Liver (tissue), 3 donors: Measurements from ENCODE around the gene MGST3.

Source experiments
- EGR1 ChIP-seq, 2 donors: IDR thresholded peaks; 2 replicates each; pipeline ENCODE4 v1.6.1; 2016 to 2018; ENCODE audit warnings: antibody characterized with exemption in 2 of 2, low read depth in 2 of 2
- FOXA1 ChIP-seq: IDR thresholded peaks from 2 replicates; pipeline ENCODE4 v1.6.1; 2016; ENCODE audit warnings: antibody characterized with exemption
- HNF4G ChIP-seq: IDR thresholded peaks from 2 replicates; pipeline ENCODE4 v1.6.1; 2016; ENCODE audit warnings: antibody characterized with exemption
- JUND ChIP-seq, 2 donors: IDR thresholded peaks; 2 replicates each; pipeline ENCODE4 v1.6.1; 2016; ENCODE audit warnings: antibody characterized with exemption in 2 of 2
- RAD21 ChIP-seq, 2 donors: IDR thresholded peaks; 2 replicates each; pipeline ENCODE4 v1.6.1; 2016; ENCODE audit warnings: antibody characterized with exemption in 2 of 2, mild to moderate bottlenecking in 2 of 2
- RXRA ChIP-seq, 2 donors: IDR thresholded peaks; 2 replicates each; pipeline ENCODE4 v1.6.1; 2017 to 2018; ENCODE audit warnings: antibody characterized with exemption in 2 of 2, mild to moderate bottlenecking in 1 of 2
- SP1 ChIP-seq: IDR thresholded peaks from 2 replicates; pipeline ENCODE4 v1.6.1; 2018; ENCODE audit warnings: antibody characterized with exemption, mild to moderate bottlenecking
- TAF1 ChIP-seq: conservative IDR thresholded peaks from 2 replicates; pipeline ENCODE4 v1.6.1; 2016; ENCODE audit warnings: antibody characterized with exemption, mild to moderate bottlenecking
- TF ChIP-seq, protein P1 (sequence below): fragments of 150-350 bp; IDR thresholded peaks from 2 replicates; pipeline ENCODE4 v1.5.1; 2017; ENCODE audit warnings: improper control_type of control experiment, low read depth, low read length; ENCODE audit not compliant: missing input control
- TF ChIP-seq, protein P2 (sequence below): IDR thresholded peaks from 2 replicates; pipeline ENCODE4 v1.6.1; 2016; ENCODE audit warnings: antibody characterized with exemption, mild to moderate bottlenecking
- TF ChIP-seq, protein P3 (sequence below): IDR thresholded peaks from 2 replicates; pipeline ENCODE4 v1.6.1; 2016; ENCODE audit warnings: antibody characterized with exemption
- TF ChIP-seq, protein P4 (sequence below): IDR thresholded peaks from 2 replicates; pipeline ENCODE4 v1.6.1; 2016; ENCODE audit warnings: antibody characterized with exemption
- TF ChIP-seq, protein P5 (sequence below): IDR thresholded peaks from 2 replicates; pipeline ENCODE4 v1.6.1; 2016; ENCODE audit warnings: antibody characterized with exemption
- donor health status: healthy.
- donor health status: healthy.

DNA sequence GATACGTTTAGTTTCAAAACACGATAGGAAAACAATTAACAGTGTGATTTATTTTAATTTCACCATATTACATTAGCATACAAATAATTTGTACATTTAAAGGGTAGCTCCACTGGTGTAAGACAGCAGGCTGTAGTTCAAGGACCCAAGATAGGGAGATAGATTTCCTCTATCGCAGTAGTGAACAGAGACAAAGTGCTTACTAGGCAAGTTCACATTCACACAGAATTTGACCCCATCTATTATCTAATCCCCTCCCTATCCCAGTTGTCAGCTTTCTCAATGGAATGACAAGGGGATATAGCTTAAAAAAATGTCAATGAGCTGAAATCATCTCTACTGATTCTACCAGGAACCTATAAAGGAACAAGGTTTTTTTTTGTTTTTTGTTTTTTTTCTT is 31.2 kb downstream of the MGST3 start:
- TF ChIP-seq, protein P1, sequence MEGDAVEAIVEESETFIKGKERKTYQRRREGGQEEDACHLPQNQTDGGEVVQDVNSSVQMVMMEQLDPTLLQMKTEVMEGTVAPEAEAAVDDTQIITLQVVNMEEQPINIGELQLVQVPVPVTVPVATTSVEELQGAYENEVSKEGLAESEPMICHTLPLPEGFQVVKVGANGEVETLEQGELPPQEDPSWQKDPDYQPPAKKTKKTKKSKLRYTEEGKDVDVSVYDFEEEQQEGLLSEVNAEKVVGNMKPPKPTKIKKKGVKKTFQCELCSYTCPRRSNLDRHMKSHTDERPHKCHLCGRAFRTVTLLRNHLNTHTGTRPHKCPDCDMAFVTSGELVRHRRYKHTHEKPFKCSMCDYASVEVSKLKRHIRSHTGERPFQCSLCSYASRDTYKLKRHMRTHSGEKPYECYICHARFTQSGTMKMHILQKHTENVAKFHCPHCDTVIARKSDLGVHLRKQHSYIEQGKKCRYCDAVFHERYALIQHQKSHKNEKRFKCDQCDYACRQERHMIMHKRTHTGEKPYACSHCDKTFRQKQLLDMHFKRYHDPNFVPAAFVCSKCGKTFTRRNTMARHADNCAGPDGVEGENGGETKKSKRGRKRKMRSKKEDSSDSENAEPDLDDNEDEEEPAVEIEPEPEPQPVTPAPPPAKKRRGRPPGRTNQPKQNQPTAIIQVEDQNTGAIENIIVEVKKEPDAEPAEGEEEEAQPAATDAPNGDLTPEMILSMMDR, result no peak
- TF ChIP-seq, protein P2, sequence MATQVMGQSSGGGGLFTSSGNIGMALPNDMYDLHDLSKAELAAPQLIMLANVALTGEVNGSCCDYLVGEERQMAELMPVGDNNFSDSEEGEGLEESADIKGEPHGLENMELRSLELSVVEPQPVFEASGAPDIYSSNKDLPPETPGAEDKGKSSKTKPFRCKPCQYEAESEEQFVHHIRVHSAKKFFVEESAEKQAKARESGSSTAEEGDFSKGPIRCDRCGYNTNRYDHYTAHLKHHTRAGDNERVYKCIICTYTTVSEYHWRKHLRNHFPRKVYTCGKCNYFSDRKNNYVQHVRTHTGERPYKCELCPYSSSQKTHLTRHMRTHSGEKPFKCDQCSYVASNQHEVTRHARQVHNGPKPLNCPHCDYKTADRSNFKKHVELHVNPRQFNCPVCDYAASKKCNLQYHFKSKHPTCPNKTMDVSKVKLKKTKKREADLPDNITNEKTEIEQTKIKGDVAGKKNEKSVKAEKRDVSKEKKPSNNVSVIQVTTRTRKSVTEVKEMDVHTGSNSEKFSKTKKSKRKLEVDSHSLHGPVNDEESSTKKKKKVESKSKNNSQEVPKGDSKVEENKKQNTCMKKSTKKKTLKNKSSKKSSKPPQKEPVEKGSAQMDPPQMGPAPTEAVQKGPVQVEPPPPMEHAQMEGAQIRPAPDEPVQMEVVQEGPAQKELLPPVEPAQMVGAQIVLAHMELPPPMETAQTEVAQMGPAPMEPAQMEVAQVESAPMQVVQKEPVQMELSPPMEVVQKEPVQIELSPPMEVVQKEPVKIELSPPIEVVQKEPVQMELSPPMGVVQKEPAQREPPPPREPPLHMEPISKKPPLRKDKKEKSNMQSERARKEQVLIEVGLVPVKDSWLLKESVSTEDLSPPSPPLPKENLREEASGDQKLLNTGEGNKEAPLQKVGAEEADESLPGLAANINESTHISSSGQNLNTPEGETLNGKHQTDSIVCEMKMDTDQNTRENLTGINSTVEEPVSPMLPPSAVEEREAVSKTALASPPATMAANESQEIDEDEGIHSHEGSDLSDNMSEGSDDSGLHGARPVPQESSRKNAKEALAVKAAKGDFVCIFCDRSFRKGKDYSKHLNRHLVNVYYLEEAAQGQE, result no peak
- TF ChIP-seq, protein P3, sequence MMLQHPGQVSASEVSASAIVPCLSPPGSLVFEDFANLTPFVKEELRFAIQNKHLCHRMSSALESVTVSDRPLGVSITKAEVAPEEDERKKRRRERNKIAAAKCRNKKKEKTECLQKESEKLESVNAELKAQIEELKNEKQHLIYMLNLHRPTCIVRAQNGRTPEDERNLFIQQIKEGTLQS, result no peak
- TF ChIP-seq RXRA (IDR thresholded peaks at IDR 0.05), result no peak
- TF ChIP-seq FOXA1, result no peak
- no peak for TF ChIP-seq RAD21 (IDR thresholded peaks at IDR 0.05)
- TF ChIP-seq JUND (IDR thresholded peaks at IDR 0.05), result no peak
- TF ChIP-seq, protein P4, sequence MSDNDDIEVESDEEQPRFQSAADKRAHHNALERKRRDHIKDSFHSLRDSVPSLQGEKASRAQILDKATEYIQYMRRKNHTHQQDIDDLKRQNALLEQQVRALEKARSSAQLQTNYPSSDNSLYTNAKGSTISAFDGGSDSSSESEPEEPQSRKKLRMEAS, result no peak
- no peak for TF ChIP-seq SP1
- no peak for TF ChIP-seq HNF4G
- TF ChIP-seq, protein P5, sequence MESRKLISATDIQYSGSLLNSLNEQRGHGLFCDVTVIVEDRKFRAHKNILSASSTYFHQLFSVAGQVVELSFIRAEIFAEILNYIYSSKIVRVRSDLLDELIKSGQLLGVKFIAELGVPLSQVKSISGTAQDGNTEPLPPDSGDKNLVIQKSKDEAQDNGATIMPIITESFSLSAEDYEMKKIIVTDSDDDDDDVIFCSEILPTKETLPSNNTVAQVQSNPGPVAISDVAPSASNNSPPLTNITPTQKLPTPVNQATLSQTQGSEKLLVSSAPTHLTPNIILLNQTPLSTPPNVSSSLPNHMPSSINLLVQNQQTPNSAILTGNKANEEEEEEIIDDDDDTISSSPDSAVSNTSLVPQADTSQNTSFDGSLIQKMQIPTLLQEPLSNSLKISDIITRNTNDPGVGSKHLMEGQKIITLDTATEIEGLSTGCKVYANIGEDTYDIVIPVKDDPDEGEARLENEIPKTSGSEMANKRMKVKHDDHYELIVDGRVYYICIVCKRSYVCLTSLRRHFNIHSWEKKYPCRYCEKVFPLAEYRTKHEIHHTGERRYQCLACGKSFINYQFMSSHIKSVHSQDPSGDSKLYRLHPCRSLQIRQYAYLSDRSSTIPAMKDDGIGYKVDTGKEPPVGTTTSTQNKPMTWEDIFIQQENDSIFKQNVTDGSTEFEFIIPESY, result no peak
- no peak for TF ChIP-seq EGR1 (IDR thresholded peaks at IDR 0.05; ENCODE audit: low read depth in 2 of 2)
- TF ChIP-seq TAF1, result no peak
